GM19455 (cell line): ENCODE data around the gene CPVL.

Source experiments
- ATAC-seq: cut with Tn5 transposase; IDR thresholded peaks from one replicate; pipeline ENCODE4 v1.9.1; 2021; ENCODE audit not compliant: unreplicated experiment

CPVL gene

DNA sequence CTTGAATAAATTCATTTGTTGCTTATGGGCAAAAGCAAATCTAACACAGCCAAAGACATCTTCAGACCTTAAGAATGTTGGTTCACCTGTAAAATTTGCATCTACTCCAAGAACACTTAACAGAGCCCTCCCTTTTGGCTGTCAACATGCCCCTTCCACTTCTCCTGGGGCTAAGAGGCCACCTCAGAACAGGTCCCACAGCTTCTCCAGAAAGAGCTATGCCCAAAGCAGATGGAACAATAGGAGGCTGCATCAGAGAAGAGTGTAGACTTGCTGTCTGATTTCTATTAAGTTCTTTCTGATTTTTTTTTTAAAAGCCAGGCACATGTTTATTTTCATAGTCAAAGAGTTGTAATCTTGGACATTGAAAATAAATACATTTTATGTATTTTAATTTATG, 162.1 kb downstream of the CPVL start:
- ATAC-seq: no peak

DNA sequence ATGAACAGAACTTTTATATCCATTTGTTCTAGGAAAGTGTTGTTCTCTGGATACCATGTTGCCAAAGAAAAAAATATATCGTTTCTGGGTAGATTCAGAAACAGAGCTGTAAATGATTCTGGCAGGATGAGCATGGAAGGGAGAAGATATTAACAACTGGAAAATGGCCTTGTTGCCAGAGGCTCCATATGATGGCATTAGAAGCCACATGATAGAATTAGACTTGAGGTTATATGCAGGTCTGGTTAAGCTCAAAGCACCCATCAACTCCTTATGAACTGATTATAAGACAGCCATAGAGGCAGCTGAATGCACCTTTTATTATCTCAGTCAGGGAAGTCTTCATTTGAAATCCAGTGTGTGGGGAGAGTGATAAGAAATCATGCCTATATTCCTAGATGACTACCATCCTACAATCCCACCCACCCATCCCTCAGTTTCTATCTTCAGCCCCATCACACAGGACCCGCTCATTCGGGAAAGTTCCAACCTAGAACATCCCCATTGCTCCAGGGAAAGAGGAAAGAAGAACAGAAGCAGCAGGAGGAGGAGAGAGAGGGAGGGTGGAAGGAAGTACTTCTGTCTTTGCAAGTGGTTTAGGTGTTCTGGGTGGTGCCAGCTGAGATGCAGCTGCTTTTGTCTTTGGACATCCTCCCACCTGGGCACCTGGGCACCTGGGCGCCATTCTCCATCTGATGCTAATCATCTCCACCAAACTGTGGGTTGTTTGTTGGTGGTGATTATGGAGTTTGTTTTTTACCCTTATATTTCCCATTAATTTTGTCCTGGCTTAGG, 162.7 kb downstream of the CPVL start:
- no peak for ATAC-seq

DNA sequence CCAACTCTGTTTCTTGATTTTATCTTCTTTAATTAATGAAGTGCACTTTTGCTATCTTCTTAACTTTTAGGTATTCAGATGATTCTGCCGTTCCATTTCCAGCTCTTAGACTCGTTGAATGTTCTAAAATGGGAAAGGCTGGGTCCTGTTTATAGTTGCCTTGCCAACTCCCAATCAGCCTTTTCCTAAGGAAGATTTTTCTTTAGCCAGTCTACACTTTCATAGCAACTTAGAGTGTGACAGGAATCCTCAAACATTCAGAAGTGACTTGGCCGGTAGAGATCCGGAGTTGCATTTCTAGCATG, 165.2 kb downstream of the CPVL start:
- ATAC-seq: no peak

DNA sequence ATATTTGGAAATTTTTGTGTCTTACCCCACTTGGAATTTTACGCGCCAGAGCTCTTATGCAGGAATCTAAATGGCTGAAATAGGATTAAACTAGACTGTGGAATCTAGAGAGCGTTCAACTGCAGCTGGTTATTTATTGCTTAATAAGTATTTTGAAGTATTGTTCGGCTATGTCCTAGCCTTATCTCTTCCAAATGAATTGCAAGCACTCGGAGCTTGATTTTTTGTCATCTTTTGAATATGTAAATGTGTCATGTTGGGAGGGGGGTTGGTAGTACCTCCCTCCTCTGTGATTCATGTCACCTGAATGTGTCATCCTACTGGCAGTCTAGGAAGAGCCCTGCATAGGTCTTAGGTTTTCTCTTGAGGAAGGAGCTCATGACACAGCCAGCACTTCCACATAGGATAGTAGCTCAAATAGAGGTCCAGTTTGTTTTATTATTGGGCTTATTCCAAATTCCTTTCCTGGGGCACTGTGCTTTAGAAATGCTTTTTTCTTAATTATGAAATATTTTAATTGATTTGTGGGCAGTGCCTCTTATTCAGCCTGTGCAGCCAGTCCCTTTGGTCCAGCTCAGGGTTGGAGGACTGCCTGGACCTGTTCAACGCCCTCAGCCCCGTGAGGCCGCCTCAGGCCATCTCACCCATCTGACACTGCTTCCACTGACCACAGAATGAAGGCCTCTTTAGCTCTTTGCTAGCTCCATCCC, 165.7 kb downstream of the CPVL start:
- ATAC-seq: no peak

DNA sequence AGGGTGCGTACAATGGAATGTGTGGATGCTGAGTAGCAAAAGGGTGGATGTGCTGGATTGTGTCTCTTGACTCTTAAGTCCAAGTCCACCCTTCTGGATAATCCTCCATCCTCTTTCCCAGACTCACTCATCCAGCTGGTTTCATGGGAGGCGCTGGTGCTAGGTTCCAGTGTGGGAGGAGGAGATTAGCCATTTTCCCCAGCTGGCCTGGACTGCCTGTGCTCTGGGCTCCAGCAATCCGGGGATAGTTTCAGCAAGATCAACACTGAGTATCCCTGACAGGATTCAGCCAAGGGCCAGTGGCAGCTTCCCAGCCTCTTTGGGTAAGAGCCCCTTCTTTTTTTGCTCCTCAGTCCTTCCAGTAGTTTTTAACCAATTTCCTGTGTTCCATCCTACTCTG, 166.6 kb downstream of the CPVL start:
- ATAC-seq: no peak

DNA sequence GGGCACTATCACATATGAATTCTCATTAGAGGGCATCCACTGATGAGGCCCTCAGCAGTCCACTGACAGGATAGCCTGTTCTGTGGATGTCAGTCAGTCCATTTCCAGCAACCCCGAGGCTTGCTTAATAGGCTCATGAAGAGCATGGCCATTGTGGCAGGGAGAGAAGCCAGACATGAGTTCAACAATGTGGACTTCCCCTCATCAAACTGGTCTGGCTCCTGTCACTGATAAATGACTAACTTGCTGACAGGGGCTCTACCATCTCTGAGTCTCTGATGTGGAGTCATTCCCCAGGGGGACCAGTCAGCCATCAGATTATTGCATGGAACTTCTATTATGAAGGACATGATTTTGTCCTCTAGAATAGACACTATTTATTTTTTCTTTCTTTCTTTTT, 168.5 kb downstream of the CPVL start:
- no peak for ATAC-seq

DNA sequence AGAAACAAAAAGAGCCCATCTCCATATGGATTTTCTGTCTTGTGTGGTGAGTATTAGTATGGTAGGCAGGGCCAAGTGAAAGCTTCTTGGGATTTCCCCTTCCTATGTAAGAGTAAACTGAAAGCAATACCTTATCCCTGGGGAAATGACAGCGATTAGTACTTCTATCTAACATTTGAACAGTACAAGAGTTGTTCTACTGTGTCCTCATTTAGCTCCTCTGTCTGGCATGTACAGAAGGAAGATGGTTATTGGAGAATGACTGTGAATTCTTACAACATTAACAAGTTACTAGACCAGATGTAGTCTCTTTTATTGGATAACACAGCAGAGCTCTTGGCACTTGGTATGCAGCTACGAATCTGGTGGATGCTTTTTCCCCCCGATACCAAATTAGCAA, 170.3 kb downstream of the CPVL start:
- ATAC-seq: no peak

DNA sequence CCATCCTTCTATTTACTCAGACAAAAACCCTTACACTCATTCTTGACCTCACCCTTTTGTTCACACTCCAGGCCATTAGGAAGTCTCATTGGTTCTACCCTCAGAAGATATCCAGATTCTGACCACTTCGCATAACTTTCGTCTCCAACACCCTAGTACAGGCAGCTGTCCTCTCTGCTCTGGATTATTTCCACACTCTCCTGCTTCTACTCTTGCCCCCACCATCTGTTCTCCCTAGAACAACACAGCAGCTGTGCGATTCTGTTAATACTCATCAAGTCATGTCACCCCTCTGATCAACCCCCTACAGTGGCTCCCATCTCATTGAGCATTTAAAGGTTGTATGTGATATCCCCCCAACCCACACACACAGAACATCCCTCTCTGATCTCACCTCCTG, 172.7 kb downstream of the CPVL start:
- no peak for ATAC-seq

DNA sequence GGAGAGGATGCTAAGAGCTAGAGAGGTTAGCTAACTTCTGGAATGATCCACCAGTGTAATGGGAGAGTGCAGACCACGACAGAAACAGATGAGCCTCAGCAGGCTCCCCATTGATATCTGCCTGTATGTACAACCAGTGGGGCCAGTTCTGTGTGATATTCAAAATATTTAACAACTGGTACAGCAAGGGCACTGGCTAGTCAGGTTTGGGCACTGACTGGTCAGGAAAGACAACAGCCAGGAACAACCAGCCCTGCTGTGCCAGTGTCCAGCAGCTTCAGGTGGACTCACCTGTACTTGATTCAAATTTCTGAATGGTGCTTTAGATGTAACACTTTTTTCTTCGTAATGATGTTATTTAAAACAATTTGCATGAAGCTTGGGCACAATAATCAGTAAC, 182.3 kb downstream of the CPVL start:
- no peak for ATAC-seq

DNA sequence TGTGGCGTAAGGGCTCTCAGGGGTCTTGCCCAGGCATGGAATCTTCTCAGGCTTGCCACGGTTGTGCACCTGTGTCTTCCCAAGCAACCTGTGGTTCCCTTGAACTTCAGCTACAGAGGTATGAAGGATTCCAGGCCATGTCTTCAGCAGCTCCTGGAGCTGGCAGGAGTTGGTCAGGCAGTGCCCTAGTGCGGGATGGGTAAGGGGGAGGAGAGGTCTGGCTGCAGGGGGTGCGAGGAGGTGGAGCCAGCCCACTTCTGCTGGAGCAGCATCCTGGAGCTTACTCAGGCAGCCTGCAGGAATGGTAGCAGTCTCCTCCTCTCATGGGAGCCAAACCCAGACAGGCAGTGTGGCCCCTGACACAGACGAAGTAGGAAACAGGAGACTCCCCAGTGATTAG, 184.4 kb downstream of the CPVL start:
- ATAC-seq: no peak

DNA sequence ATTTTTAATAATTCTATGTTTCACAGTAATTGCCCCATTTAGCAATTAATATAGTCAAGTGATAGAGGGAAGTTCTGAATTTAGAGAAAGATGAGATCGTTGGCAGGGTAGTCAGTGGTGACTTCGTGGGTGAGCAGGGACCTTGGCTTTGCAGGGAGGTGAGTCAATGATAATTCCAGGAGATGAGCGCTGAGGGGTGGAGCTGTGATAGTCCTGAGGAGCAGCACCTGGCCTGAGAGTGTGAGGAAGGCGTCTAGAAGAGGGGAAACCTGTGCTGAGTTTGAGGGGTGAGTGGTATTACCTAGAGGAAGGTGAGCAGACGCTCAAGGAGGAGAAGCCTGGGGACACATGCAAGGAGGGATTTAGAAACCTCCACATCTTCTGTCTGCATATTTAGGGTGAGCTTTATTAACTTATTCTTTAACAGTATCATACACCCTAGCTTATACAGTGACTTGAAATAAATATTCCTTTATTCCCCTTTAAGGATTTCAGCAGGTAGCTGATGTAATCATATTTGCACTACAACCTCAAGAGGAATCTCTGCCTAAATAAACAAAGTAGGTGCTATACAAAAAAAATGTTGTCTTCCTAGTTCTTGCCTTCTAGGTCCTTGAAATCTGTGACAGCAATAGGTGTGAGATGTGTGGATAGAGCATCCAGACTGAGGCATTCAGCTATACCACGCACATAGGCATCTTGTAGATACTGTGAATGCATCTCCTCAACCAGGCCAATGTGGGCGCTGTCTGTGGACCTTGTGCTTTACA, 186.1 kb downstream of the CPVL start:
- ATAC-seq: no peak

DNA sequence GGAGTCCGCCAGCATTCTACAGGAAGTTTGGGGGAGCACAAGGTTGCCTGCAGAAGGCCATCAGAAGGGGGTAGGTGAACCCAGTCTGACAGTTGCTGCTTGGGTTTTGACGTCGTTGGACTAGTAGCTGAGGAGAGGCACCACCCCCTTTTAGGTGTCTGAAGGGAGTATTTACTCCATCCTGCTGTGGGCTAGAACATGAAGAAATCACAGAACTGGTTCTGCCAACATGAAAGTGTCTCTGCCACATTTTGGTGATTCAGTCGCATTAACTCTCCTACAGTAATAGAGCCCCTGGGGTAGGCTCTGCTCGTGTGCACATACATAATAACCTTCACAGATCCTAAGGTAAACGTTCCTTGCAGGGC, 187.4 kb downstream of the CPVL start:
- no peak for ATAC-seq

DNA sequence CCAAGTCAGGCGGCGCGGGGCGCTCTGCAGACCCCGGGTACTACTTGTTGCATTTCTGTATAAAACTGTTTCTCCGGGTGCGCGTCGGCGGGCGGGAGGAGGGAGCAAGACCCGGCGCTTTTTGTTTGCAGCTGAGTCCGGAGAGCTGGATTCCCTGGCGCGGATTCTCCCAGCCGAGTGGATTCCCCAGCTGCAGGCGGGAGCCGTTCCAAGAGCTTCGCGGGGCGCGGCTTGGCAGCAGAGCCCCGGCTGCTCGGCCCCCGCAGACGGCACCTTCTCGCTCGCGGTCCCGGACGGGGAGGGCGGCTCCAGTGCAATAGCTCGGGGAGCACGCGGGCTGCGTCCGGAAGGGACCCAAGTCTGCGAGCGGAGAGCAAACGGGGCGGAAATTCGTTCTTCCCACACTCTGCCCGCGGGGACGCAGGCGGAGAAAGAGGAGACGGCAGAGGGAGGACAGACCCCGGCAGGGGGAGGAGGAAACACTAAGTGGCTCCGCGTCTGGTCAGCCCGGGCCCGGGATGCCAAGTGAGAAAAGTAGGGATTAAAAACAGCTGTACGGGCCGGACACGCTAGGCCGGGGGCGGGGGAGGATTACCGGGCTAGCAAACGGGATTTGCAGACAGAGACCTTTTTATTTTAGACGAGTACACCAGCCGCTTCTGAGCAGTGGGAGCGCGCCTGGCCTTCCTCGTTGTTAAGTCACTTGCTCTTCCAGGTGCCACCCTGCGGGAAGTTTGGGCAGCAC, 187.9 kb downstream of the CPVL start, which contains the start of gene TRIL:
Gene TRIL, minus strand, starts transcription at position 96 of the 745 bp plus-strand sequence. CDS start 284 bp downstream, outside the sequence.
- no peak for ATAC-seq

DNA sequence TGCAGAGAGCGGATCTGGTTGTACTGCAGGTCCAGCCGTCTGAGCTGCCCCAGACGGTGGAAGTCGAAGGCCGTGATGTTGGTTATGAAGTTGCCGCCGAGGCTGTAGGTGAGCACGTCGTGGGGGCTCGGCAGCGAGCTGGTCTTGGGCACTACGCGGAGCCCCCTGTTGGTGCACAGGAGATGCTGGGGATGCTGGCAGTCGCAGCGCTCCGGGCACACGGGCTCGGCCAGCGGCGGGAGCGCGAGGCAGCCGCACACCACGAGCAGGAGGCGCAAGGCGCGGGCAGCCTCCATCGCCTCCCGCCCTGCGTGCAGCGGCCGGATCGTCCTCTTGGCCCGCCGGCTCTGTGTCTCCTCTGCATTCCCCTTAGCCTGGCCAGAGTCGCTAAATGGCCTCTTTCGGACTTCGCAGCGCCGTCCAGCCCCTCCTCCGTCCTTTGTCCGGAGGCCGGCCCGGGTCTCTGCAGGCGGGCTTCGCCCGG, 188.5 kb downstream of the CPVL start:
- no peak for ATAC-seq

DNA sequence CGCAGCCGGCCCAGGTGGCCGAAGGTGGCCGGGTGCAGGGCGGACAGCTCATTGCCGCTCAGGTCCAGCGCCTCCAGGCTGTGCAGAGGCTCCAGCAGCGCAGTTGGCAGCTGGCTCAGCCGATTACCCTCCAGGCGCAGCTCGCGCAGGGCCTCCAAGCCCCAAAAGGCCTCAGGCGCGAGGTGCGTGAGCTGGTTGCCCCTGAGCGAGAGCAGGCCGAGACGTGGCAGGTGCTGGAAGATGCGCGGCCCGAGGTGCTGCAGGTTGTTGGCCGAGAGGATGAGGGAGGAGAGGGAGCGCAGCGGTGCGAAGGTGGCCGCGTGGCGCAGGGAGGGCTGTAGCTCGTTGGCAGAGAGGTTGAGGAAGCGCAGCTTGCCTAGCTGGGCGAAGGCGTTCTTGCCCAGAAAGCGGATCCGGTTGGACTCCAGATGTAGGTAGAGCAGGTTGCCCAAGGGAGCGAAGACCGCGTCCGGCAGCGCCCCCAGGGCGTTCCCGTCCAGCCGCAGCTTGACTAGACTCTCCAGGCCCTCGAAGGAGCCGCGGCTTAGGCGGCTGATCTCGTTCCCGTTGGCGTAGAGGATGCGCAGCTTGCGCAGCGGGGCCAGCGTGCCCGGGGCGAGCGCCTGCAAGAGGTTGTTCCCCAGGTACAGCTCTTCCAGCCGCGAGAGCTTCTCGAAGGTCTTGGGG, 189.1 kb downstream of the CPVL start:
- ATAC-seq: no peak

DNA sequence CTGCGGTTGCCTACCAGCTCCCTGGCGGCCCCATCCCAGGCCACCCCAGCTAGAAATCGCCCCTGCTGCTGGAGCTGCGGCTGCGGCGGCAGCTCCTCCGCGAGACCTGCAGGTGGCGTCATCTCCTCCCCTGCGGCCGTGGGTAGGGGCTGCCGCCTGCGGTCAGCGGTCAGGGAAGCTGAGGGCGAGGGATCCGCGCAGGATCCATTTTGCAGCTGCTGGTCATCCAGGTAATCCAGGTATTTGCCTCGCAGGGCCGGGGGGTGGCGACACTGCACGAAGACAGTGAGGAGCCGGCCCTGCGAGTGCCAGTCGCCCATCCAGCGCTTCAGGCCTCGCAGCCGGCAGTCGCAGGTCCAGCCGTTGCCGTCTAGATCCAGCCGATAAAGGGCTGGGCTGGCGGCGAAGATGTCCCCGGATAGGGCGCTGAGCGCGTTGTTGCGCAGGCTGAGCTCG, 189.7 kb downstream of the CPVL start:
- no peak for ATAC-seq

DNA sequence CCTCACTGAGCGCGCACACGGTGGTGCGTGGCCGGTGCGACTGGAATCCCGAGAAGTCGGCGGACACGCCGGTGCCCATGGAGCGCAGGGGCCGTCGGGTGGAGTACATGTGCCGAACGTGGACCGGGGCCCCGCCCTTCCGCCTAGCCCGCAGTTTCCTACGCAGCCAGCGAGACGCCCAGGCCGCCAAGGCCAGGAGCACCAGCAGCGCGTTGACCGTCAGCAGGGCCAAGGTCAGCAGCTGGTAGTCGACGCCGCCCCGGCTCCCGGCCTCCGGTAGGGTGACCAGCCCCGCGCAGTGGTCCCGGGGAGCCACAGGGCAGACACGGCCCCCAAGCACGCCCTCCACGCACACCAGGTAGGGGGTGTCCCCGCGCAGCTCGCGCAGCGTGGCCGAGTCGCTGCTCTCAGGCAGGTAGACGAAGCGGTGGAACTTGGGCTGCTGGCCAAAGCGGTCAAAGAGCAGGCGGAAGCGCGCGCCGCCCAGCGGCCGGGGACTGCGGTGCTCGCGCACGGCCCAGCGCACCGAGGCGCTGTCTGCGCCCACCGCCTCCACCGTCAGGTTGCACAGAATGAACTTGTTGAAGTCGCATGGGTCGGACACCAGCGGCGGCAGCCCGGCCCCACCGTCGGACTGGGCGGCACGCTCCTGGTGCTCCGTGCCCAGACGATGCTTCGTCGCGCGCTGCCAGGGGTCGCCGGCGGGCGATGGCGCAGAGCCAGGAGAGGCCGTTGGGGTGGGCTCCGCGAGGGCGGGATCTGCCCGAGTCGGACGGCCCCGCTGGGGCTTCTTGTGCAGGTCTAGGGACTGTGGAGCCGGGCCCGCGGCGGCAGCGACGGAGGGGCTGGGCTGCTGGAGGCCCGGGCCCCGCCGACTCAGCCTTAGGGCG, 190.4 kb downstream of the CPVL start:
- no peak for ATAC-seq

DNA sequence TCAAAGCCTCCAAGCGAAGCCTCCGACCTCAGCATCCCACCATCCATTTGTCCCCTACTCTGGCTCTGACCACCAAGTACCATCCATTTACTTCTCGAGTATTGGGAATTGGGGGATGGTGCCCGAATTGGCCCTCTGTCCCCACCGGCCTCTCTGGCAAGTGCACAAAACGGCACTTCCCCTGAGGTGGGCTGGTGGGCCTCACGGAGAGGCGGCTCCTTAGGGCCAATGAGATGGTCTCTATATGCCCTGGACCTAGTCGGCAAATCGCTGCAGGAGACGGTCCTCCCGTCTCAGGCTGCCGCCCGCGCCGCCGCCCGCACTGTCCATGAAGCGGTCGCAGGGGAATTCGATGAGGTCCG, 191.0 kb downstream of the CPVL start:
- no peak for ATAC-seq

DNA sequence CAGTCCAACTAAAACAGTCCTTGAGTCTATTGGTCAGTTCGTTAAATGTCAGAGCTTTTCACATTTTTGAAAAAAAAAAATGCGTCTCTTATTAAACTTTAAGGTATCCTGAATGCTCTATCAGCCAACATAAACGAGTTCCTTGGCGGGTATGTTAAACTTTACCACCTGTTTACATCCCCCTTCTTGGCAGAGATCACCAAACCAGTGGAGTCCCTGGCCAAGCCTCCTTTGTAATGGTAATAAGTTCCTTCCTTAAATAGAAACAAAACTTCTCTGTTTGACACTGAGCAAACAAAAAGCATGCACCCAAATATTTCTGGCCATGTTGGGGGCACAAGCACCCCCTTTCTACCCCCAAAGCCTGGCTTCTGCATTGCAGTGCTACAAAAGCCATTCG, 191.4 kb downstream of the CPVL start:
- no peak for ATAC-seq

DNA sequence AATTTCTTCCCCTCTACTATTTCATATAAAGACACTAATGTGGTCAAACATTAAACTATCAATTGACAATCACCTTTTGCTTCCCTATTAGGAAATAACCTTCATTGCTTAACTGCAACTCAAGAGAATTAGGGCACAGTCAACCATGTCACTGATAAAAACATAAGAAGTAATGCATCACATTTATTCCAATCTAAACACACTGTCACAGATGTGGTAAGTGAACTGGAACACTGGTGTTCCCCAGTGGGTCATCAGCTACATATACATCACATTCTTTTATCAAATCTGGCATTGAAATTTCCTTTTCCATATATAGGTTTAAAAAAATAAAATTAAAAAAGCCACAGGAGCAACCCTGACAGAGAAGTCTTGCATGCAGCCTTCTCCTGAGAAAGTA, 191.9 kb downstream of the CPVL start:
- ATAC-seq: no peak
